Activated gamma-delta T cell treated with Interleukin-2 at 50 U/mL for 16 hours (primary cell): ENCODE data around the gene BMERB1.
"Not testable (repeated sequence)": the region's sequence is repeated elsewhere in the genome, so short reads cannot be mapped to it uniquely, and the experiment has no call there.

ENCODE experiments used
- DNase-seq: peaks from one replicate; pipeline ENCODE4 v3.0.0-alpha.2; 2020

BMERB1 gene

DNA sequence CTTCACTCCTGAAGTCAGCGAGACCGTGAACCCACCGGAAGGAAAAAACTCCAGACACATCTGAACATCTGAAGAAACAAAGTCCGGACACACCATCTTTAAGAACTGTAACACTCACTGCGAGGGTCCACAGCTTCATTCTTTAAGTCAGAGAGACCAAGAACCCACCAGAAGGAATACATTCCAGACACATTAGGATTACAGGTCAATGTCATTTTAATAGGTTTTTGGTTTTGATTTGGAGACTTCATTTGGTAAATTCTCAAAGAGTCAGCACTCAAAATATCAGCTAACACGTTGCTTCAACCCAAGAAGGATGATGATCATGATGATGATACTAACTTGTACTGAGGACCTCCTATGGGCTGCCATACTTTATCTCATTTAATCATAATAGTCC is 7.6 kb upstream of the BMERB1 start:
- DNase-seq: no peak

DNA sequence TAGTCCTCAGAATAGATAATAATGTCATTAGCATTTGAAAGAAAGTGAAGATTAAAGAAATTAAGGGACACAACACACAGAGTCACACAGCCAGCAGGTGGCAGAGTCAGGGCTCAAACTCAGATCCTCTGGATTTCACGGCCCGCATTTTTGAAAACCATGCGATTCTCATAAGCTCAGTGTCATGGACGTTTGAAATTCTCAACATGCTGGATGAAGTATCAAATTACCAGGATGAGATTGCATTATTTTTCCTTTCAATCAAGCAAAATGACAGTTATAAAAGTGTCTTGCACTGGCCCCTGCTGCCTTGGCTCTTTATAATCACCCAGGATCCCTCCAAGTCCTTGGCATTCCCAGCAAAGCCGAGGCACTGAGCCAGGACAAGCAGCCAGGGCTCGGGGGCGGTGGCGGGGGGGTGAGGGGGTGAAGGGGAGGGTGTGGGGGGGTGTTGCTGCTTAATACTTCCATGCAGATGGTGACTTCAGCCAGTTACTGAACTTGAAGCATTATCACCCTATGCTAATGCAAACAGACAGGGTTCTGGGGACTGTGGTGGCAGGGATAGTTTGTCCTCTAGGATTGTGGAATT is 6.6 kb upstream of the BMERB1 start:
- DNase-seq: peak; percentile 47

DNA sequence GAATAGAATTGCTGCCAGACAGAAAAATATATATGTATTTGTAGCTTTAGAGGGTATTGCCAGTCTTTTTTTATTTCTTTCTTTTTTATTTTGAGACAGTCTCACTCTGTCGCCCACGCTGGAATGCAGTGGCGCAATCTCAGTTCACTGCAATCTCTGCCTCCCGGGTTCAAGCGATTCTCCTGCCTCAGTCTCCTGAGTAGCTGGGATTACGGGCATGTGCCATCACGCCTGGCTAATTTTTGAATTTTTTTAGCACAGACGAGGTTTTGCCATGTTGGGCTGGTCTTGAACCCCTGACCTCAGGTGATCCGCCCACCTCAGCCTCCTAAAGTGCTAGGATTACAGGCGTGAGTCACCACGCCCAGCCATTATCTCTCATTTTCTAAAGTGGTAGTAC is 3.5 kb upstream of the BMERB1 start:
- not testable (repeated sequence) for DNase-seq

DNA sequence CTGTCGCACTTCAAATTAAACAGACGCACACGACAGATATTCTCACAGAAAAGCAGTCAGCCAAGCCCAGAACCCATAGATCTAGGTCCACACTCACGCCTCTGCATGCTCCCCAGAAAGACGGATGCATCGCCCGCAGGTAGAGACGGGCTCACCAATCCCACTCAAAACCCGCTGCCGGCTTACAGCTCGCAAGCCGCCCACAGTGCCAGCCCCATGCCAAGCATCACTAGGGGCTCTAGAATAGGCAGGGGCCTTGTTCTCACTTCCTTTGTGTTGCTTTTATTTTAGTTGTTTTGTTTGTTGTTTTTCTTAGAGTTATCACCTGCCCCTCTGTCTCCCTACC is 336 bp upstream of the BMERB1 start:
- DNase-seq: no peak

DNA sequence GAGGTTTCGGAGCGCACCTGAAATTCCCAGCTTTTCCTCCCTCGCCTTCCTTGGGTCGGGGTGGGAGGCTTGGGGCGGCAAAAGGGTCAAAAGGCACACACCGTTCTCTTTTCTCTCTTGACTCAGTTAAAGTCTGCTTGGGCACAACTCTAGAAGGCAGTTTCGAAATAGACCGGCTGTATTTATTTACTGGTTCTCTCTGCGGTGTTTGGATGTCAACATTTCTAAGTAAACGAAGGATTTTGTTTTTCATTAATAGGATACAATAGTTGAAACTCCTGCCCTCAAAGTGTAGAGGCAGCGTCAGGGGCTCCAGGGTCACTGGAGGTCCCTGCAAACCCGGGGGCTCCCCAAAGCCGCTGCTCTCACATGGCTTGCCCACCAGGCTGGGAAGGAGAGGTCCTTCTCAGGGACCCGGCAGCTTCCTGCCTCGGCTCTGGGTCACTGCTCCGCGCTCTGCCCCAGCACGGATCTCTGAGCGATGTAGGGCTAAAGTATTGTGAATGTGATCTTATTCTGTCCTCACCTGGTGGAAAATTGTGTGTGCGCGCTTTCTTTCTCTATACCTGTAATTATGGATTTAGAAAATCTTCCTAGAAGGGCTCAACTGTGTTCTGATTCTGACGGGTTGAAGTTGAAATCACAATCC is 952 bp downstream of the BMERB1 start:
- DNase-seq: no peak

DNA sequence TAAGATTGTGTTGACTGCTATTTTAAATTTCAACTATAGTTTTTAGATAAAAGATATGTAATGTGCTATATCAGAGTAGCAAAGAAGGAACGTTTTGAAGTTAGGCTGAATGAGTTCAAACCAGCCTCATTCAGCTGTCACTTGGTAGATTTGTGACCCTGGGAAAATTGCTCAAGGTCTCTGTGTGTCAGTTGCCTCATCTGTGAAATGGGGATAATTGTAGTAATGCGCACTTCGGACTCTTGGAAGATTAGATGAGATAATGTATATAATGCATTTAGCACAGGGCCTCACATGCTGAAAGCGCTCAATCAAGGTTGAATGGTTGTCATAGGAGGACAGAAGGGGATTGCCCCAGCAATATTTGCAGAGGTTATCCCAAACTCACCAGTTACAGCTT is 4.7 kb downstream of the BMERB1 start:
- DNase-seq: no peak

DNA sequence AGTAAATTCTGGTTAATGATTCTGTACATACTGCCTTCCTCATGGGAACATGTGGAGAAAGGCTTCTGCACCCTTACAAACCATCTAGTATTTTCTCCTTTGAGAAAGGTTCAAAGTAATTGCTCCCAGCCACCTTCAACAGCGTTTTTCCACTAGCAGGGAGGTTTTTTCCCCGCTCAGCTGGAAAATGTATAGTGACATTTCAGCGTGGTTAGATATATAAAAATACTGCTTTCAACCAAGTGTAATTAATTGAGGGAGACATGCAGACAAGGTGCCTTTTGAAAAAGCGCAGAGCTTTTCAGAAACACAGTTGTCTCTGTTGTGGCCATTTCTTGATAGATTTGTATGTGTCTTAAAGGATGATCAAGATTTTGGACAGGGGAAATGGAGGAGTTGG is 5.1 kb downstream of the BMERB1 start:
- no peak for DNase-seq

DNA sequence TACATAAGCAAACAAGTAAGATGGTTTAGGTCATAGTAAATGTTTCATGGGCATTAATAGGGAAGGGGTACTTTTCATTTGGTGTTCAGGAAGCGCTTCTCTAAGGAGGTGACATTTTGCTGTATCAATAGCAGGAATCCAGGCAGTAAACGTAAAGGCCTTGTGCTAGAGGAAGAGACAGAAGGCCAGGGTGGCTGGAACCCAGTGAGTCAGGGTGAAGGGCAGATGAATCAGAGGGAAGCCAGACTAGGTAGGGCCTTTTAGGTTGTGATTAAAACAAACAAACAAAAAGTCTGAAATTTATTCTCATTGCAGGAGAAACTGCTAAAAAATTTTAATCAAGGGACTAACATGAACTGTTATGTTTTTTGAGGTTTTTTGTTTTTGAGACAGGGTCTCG is 6.5 kb downstream of the BMERB1 start:
- DNase-seq: no peak

DNA sequence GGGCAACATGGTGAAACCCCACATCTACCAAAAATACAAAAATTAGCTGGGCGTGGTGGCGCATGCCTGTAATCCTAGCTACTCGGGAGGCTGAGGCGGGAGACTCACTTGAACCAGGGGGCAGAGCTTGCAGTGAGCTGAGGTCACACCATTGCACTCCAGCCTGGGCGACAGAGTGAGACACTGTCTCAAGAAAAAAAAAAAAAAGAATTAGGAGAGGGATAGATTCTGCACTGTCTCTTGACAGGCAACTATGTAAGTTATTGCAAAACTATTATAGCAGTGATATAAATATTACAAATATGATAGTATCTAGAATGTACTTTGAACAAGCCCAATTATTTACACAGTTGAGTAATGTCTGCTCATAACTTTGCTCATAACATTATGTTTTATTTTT is 7.8 kb downstream of the BMERB1 start:
- not testable (repeated sequence) for DNase-seq

DNA sequence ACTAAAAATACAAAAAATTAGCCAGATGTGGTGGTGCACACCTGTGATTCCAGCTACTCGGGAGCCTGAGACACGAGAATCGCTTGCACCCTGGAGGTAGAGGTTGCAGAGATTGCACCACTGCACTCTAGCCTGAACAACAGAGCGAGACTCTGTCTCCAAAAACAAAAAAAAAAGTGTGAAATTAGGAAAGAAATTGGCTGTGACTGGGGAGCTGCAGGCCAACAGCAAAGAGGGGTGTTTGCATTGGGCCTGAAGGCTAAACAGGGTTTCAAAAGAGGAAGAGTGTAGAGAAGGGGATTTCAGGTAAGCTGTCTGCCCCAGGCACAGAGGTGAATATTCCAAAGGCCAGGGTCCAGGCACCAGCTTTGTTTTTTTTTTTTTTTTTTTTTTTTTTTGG is 9.4 kb downstream of the BMERB1 start:
- DNase-seq: no peak

DNA sequence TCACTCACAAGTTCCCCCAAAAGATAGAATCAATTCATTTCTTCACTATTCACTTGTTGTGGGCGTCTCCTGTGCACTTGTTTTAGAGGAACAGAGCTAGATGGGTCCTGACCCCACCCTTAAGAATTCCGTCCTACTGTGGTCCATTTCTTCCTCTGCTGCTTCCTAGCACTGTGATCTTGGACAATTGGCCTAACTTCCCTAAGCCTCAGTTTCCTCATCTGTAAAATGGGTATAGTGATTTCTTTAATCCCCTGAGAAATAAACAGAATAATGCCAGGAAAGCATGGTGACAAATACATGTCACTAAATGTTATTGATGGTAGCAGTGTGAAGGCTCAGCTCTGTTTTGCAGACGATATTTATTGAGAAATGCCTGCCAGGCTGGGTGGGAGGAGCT is 9.9 kb downstream of the BMERB1 start:
- DNase-seq: no peak

DNA sequence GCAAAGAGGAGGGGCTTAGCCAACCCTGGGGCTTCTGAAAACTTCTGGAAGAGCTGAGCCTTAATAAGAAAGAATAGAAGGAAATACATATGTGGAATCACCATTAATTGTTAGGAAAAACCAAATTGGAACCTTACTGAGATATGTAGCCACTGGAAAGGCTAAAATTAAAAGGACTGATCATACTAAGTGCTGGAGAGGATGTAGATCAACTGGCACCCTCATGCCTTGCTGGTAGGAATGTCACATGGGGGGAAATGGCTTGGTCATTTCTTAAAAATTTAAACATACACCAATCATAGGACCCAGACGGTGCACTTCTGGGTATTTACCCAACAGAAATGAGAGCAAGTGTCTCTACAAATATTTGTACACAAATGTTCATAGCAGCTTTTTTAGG is 11.1 kb downstream of the BMERB1 start:
- no peak for DNase-seq

DNA sequence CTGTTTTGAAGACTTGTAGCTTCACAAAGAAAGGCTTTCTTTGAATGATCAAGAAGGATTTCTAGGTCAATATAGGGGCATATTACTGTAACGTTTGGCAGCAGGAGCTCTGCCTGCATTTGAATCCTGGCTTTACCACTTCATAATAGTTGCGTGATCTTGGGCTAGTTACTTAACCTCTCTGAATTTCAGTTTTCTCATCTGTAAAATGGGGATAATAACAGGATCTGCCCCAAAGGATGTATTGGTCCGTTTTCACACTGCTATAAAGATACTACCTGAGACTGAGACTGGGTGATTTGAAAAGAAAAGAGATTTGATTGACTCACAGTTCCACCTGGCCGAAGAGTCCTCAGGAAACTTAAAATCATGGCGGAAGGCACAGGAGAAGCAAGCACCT is 12.5 kb downstream of the BMERB1 start:
- DNase-seq: no peak

DNA sequence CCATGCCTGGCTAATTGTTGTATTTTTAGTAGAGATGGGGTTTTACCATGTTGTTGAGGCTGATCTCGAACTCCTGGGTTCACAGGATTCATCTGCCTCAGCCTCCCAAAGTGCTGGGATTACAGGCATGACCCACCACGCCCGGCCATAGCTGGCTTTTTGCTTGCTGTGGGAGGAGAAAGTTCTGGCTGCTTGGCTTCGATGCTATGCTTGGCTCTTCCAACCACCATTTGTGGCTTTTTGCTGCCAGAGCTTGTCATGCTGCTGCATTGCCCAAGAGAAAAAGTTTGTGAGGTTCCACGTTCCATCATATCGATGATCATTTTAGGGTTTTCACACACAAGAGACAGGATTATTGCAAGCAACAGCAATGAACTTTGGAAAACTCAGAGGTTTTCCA is 16.2 kb downstream of the BMERB1 start:
- DNase-seq: no peak

DNA sequence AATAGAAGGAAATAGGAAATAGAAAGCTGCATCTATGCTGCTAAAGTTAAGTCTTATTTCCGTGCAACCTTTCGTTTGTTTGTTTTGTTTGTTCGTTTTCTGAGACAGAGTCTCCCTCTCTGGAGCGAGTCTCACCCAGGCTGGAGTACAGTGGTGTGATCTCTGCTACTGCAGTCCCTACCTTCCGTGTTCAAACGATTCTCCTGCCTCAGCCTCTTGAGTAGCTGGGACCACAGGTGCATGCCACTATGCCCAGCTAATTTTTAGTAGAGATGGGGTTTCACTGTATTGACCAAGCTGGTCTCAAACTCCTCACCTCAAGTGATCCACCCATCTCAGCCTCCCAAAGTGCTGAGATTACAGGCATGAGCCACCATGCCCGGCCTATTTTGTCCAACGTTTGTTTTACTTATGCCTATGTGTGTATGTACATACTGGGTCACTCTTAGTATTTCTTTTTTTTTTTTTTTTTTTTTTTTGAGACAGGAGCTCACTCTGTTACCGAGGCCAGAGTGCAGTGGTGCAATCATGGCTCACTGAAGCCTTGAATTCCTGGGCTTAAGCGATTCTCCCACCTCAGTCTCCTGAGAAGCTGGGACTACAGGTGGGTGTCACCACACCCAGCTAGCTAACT is 16.8 kb downstream of the BMERB1 start:
- DNase-seq: no peak

DNA sequence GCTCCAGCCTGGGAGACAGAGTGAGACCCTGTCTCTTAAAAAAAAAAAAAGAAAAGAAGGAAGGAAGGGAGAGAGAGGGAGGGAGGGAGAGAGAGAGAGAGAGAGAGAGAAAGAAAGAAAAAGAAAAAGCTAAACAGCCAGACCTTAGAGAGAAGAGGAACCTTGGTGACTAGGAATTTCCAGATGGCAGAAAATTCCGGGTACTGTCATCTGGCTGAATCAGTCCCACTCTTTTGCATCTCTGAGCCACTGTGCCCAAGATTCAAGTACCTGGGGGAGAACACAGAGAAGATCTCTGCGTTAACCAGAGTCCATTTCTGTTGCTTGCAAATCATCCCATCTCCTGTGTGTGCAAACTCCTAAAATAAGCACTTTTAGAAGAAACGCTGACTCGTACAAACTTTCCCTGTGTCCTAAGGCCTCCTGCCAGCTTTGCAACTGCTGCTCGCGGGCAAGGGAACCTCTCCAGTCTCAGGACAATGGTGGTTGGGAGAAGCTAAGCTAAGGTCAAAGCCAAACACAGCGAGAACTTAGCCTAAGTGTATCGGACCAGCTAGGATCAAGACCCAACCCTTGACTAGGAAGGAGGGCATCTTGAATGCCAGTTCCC is 18.0 kb downstream of the BMERB1 start:
- no peak for DNase-seq

DNA sequence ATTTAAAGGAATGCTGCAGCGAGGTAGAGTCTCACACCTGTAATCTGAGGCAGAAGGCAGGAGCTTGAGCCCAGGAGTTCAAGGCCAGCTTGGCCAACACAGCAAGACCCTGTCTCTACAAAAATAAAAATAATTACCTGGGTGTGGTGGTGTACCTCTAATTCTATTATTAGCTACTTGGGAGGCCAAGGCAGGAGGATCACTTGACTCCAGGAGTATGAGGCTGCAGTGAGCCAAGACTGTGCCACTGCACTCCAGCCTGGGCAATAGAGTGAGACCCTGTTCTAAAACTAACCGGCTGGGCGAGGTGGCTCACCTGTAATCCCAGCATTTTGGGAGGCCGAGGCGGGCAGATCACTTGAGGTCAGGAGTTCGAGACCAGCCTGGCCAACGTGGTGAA is 18.9 kb downstream of the BMERB1 start:
- DNase-seq: not testable (repeated sequence)

DNA sequence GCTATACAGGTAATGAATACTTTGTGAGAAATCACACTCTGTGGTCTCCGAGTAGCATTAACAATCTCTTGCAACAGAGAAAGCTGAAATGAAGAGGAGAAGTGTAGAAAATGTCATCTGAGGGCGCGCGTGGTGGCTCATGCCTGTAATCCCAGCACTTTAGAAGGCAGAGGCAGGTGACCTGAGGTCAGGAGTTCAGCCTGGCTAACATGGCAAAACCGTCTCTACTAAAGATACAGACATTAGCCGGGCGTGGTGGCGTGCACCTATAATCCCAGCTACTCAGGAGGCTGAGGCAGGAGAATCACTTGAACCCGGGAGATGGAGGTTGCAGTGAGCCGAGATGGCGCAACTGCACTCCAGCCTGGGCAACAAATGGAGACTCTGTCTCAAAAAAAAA is 20.5 kb downstream of the BMERB1 start:
- DNase-seq: not testable (repeated sequence)

DNA sequence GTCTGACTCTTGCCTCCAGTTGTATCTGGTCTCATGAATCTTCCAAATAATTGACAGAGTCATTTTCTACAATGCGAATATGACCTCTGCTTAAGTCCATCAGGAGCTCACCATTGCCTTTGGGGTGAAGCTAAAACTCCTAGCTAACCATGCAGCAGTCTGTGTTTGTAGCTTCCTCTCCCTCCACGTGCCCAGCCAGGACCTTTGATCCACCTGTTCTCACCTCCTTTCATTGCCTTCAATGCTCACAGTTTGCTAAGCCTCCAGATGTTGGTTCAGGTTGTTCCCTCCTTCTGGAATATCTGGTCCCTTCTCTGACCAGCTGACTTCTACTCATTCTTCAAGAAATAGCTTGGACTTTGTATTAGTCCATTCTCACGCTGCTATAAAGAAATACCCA is 23.0 kb downstream of the BMERB1 start:
- DNase-seq: no peak

DNA sequence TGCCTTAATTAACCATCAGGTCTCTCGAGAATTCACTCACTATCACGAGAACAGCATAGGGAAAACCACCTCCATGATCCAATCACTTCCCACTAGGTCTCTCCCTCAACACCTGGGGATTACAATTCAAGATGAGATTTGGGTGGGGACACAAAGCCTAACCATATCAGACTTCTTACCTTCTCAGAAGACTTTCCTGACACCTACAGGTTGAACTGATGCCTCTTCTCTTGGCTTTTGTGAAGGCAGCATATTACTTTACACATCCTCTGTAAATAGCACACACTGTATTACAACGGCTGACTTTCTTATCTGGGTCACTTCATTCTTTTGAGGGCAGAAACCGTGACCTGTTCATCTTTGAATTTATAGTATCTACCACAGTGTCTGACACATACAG is 23.6 kb downstream of the BMERB1 start:
- DNase-seq: no peak

DNA sequence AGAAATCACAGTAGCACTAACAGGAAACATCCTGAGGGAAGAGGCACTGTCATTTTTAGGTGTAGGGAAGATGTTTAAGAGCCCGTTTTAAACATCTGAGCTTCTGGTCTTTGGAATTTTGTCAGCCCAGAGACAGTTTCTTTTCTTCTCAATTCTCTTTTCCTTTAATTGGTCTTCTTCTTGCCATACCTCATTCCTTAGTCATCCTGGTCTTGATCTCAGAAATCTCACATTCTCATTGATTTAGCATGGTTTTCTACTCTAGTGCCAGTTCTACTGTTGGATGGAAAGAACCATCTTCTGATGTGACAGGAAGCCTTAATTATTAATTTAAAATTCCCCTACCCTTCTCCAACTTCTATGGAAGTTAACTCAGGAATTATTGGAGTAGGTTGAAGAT is 25.4 kb downstream of the BMERB1 start:
- no peak for DNase-seq

DNA sequence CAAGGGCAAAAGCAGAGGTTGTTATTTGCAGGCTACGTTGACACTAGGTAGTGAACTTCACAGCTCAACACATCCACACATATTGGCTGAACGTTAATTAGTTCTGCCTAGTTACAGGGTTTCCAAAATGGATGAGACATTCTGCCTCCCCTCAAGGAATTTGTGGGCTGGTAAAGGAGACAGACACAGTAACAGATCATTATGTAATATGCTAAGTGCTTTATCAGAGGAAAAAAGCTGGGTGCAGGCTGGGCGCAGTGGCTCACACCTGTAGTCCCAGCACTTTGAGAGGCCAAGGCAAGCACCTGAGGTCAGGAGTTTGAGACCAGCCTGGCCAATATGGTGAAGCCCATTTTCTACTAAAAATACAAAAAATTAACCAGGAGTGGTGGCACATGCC is 26.2 kb downstream of the BMERB1 start:
- DNase-seq: no peak

DNA sequence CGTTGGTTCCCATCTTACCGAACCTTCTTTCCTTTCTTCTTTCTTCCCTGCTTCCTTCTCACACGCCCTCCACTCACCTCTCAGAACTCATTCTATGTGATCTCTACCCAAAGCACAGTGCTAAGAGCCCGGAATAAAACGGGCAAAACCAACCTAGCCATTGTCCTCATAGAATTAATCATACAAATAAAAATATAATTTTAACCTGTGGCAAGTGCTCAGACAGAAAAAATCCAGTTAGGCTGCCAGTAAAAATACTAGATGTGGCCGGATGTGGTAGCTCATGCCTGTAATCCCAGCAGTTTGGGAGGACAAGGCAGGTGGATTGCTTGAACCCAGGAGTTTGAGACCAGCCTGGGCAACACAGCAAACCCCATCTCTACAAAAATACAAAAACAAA is 27.0 kb downstream of the BMERB1 start:
- no peak for DNase-seq

DNA sequence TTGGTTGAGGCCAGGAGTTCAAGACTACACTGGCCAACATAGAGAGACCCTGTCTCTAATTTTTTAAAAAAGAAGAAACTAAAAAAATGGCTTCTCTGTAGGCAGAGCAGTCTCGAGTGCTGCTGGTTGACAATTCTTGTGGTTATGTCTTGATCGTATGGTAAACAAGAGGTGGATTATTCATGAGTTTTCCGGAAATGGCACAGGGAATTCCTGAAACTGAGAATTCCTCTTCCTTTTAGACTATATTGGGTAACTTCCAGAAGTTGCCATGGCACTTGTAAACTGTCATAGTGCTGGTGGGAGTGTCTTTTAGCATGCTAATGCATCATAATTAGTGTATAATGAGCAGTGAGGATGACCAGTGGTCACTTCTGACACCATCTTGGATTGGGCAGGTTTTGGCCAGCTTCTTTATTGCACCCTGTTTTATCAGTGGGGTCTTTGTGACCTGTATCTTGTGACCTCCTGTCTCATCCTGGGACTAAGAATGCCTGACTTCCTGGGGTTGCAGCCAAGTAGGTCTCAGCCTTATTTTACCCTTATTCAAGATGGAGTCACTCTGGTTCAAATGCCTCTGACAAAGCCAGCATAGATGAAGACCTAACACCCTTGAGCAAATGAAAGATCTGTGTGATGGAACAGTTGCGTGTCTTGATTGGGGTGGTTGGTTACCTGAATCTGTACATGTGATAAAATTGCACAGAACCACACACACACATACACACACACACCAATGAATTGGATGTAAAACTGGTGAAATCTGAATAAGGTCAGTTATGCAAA is 30.2 kb downstream of the BMERB1 start:
- DNase-seq: no peak
